ENCODE results near the gene IQUB.

DNA sequence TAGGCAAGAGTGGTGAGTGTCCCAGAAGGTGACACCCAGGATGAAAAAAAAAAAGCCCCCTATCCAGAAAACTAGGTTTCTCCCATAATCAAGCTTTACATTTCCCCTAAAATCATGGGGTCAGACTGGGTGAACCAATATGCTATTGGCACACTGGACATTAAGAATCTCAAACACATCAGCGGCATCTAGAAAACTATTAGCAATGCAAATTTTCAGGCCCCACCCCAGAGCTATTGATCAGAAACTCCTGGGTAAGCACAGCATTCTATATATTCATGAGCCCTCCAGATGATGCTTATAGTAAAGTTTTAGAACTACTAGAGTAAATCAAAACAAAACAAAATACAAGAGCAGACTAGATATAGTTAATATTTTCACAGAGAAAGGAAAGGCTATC, 36.4 kb downstream of the IQUB start:
- TF ChIP-seq MAX (IDR thresholded peaks at IDR 0.05; ENCODE audit: low read depth, low read length), result no peak
- TF ChIP-seq, protein P1, sequence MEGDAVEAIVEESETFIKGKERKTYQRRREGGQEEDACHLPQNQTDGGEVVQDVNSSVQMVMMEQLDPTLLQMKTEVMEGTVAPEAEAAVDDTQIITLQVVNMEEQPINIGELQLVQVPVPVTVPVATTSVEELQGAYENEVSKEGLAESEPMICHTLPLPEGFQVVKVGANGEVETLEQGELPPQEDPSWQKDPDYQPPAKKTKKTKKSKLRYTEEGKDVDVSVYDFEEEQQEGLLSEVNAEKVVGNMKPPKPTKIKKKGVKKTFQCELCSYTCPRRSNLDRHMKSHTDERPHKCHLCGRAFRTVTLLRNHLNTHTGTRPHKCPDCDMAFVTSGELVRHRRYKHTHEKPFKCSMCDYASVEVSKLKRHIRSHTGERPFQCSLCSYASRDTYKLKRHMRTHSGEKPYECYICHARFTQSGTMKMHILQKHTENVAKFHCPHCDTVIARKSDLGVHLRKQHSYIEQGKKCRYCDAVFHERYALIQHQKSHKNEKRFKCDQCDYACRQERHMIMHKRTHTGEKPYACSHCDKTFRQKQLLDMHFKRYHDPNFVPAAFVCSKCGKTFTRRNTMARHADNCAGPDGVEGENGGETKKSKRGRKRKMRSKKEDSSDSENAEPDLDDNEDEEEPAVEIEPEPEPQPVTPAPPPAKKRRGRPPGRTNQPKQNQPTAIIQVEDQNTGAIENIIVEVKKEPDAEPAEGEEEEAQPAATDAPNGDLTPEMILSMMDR (IDR thresholded peaks at IDR 0.05; ENCODE audit: low read depth, low read length), result no peak
